Measurements from ENCODE around the gene LRRC71. TPM values are rescaled to one million over a fixed set of nuclear protein-coding genes. Genes with fewer than 3 reads are reported as not detected.
"Not testable (repeated sequence)": the region's sequence is repeated elsewhere in the genome, so short reads cannot be mapped to it uniquely, and the experiment has no call there.

The LRRC71 gene
- total and polyA plus RNA-seq, 7 donors, result 0.07 TPM; not detected in 6

DNA sequence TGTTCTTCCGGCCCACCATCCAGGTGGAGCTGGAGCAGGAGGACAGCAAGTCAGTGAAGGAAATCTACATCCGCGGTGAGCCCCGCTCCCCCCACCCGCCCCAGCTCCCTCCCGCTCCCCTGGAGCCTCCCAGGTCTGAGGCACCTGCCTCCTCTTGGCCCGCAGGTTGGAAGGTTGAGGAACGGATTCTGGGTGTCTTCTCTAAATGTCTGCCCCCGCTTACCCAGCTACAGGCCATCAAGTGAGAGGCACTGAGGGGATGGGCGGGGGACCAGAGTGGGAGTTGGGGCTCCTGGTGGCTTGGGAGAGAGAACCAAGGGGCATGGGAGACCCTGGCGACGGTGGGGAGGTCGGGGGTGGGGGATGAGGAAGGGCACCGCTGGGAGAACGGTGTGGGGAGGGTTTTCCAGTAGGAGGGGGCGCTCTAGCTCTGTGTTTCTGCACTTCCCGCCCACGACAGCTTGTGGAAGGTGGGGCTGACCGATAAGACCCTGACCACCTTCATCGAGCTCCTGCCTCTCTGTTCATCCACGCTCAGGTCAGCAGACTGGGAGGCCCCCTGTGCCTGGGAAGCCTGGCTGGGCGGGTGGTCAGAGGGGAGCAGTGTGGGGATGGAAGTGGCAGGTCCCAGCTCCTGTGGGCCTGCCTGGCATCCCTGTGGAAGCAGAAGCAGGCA, 4.2 kb downstream of the LRRC71 start:
- TF ChIP-seq, protein P1, sequence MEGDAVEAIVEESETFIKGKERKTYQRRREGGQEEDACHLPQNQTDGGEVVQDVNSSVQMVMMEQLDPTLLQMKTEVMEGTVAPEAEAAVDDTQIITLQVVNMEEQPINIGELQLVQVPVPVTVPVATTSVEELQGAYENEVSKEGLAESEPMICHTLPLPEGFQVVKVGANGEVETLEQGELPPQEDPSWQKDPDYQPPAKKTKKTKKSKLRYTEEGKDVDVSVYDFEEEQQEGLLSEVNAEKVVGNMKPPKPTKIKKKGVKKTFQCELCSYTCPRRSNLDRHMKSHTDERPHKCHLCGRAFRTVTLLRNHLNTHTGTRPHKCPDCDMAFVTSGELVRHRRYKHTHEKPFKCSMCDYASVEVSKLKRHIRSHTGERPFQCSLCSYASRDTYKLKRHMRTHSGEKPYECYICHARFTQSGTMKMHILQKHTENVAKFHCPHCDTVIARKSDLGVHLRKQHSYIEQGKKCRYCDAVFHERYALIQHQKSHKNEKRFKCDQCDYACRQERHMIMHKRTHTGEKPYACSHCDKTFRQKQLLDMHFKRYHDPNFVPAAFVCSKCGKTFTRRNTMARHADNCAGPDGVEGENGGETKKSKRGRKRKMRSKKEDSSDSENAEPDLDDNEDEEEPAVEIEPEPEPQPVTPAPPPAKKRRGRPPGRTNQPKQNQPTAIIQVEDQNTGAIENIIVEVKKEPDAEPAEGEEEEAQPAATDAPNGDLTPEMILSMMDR (IDR thresholded peaks at IDR 0.05), result no peak
- 35 to 42% methylated on average over 22 of the region's 22 CpGs for WGBS, 2 donors
- Histone ChIP-seq H3K9me3 (no peaks in the 10 kb centered on the region), H3K27me3 (peaks cover 50 to 94% (median 77%) of the 10 kb centered on the region in 3 donors), H3K4me1 (peaks cover 0 to 35% (median 31%) of the 10 kb centered on the region in 4 donors), H3K36me3 (no peaks in the 10 kb centered on the region), H3K27ac (no peak overlapping the region), H3K4me3 (no peak overlapping the region)
- no peak for DNase-seq
- intact Hi-C loops (cut with DNase I), result loop anchor here (10.0 kb wide), 1 partner anchor 90 kb away; no protein-coding TSS in a partner anchor

DNA sequence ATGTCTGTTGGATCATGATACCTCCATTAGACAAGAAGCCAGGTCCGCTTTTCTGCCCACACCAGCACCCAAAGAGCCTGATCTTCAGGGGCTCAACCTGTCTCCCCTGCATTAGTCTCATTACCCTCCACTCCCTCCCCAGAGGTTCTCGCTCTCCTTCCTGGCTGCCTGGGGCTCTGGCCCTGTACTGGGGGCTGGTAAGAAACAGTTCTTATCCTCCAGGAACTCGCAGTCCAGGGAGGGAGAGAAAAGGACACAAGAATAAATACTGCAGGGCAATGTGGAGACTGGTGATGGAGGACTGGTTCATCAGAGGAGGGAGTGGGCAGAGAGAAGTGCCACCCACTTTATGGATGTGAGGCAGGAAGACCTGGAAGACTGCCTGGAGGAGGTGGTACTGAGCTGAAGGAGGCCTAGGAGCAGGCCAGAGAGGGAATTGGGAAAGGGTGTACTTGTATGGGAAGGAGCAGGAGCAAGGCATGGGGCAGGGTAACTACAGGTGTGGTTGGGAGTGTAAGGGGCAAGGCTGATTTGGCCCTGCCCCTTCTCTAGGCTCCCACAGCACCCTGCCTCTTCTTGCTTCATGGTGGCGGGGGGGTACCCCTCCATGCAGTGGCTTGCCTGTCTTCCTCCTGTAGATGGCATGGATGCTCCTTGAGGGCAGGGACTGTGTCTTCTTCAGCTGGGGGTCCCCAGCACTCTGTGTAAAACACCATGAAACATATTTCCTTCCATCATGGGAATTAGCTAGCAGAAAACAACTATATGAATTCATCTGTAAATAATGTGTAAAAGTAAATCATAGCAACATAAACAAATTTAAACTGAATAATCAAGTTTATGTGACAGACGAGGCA, 5.0 kb downstream of the LRRC71 start:
- Histone ChIP-seq H3K4me3 (no peak overlapping the region), H3K27ac (no peak overlapping the region), H3K27me3 (peaks cover 45 to 88% (median 71%) of the 10 kb centered on the region in 3 donors), H3K4me1 (peaks cover 0 to 30% (median 27%) of the 10 kb centered on the region in 4 donors), H3K36me3 (no peaks in the 10 kb centered on the region), H3K9me3 (no peaks in the 10 kb centered on the region)
- 83 to 84% methylated on average over 5 of the region's 5 CpGs for WGBS, 2 donors
- TF ChIP-seq EP300 (IDR thresholded peaks at IDR 0.05) (no peak), POLR2A (IDR thresholded peaks at IDR 0.05) (no peak), POLR2AphosphoS5 (IDR thresholded peaks at IDR 0.05) (no peak)
- TF ChIP-seq, protein P1 (IDR thresholded peaks at IDR 0.05), result no peak
- intact Hi-C loops (cut with DNase I), result loop anchor here (10.0 kb wide), 1 partner anchor 91 kb away; no protein-coding TSS in a partner anchor
- DNase-seq, result no peak

DNA sequence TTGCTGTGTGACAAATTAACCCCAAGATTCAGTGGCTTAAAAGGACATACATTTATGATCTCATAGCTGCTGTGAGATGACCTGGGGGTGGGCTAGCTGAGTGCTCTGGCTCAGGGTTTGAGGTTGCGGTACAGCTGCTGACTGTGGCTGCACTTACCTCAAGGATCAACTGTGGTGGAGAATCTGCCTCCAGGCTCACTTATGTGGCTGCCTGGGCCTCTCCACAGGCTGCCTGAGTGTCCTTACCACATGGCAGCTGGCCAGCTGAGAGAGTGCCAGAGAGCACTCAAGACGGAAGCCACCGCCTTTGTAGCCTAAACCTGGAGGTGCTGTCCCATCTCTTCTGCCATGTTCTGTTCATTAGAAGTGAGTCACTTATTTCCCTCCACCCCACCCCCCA, 5.7 kb downstream of the LRRC71 start:
- TF ChIP-seq POLR2AphosphoS5 (IDR thresholded peaks at IDR 0.05), result no peak
- no peak for TF ChIP-seq EP300 (IDR thresholded peaks at IDR 0.05)
- TF ChIP-seq, protein P1 (IDR thresholded peaks at IDR 0.05), result no peak
- TF ChIP-seq POLR2A (IDR thresholded peaks at IDR 0.05), result no peak
- Histone ChIP-seq H3K27ac (no peak overlapping the region), H3K27me3 (peaks cover 37 to 80% (median 63%) of the 10 kb centered on the region in 3 donors), H3K4me1 (peaks cover 0 to 25% (median 24%) of the 10 kb centered on the region in 4 donors), H3K36me3 (no peaks in the 10 kb centered on the region), H3K9me3 (no peaks in the 10 kb centered on the region), H3K4me3 (no peak overlapping the region)
- intact Hi-C loops (cut with DNase I), result loop anchor here (10.0 kb wide), 1 partner anchor 91 kb away; no protein-coding TSS in a partner anchor
- DNase-seq, result no peak
- WGBS, 2 donors, result 23% methylated on average over 3 of the region's 3 CpGs

- peaks cover 35 to 76% (median 58%) of the 10 kb centered on the region in 3 donors for H3K27me3 ChIP-seq
- H3K27ac ChIP-seq, H3K36me3 ChIP-seq, DNase-seq, H3K9me3 ChIP-seq, H3K4me3 ChIP-seq: not testable (repeated sequence)
- H3K4me1 ChIP-seq, result peaks cover 0 to 30% (median 30%) of the 10 kb centered on the region in 4 donors
- intact Hi-C loops (cut with DNase I), result loop anchor here (10.0 kb wide), 1 partner anchor 92 kb away; no protein-coding TSS in a partner anchor
- WGBS, 2 donors, result 68 to 84% methylated on average over 6 of the region's 6 CpGs
These were observed 6.3 kb downstream of the LRRC71 start for GRCh38 chr1:156926695-156927094.
